ENCODE data around the gene LIAS.

The LIAS gene

DNA sequence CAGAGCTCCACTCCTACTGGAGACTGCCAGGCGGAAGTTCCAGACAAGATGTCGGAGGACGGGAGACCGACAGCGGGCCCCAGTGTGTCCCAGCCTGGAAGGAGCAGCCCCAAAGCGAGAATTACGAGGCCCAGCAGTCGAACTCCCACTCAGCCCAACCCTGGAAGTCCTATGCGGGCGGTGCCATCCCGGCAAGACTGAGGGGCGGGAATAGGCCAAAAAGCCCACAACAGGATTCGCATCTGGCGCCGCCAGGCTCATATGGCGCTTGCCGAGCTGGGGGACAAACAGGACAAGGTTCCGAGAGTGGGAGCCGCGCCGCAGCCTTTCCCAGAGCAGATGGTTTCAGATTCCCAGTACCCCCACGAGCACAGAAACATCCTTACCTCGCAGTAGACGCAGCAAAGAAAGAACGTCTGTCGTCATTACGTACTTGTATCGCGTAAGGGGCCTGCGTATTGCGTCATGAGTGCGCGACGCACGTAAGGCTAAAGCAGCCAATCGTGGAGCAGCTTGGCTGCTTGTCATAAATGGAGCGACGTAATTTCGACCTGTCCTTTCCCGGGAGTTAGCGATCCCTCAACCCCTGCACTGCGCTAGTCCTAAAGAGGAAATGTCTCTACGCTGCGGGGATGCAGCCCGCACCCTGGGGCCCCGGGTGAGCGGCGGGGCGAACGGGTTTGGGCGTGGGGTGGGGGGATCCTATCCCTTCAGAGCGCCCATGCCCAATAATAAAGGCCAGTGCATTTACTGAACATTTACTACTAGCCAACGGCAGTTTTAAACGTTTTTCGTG lies at the start of gene LIAS, which contains the start of gene RPL9 (continued):
- no peak for TF ChIP-seq ZNF211 (tag by site-specific recombination; IDR thresholded peaks at IDR 0.05; ENCODE audit: low read depth)
- TF ChIP-seq KLF9 (tag by site-specific recombination; IDR thresholded peaks at IDR 0.05; ENCODE audit: low read depth), result no peak
- TF ChIP-seq ZIC2 (tag by site-specific recombination; IDR thresholded peaks at IDR 0.05), result peak; percentile 65
- TF ChIP-seq, protein P1, sequence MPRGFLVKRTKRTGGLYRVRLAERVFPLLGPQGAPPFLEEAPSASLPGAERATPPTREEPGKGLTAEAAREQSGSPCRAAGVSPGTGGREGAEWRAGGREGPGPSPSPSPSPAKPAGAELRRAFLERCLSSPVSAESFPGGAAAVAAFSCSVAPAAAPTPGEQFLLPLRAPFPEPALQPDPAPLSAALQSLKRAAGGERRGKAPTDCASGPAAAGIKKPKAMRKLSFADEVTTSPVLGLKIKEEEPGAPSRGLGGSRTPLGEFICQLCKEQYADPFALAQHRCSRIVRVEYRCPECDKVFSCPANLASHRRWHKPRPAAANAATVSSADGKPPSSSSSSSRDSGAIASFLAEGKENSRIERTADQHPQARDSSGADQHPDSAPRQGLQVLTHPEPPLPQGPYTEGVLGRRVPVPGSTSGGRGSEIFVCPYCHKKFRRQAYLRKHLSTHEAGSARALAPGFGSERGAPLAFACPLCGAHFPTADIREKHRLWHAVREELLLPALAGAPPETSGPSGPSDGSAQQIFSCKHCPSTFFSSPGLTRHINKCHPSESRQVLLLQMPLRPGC (tag by site-specific recombination; IDR thresholded peaks at IDR 0.05), result no peak
- TF ChIP-seq ZNF530 (tag by site-specific recombination; IDR thresholded peaks at IDR 0.05; ENCODE audit: low read depth), result no peak
- no peak for TF ChIP-seq ZNF292 (tag by site-specific recombination; IDR thresholded peaks at IDR 0.05; ENCODE audit: borderline replicate concordance, low read depth)
- TF ChIP-seq PRDM1 (tag by site-specific recombination; IDR thresholded peaks at IDR 0.05), result no peak
- TF ChIP-seq, protein P2, sequence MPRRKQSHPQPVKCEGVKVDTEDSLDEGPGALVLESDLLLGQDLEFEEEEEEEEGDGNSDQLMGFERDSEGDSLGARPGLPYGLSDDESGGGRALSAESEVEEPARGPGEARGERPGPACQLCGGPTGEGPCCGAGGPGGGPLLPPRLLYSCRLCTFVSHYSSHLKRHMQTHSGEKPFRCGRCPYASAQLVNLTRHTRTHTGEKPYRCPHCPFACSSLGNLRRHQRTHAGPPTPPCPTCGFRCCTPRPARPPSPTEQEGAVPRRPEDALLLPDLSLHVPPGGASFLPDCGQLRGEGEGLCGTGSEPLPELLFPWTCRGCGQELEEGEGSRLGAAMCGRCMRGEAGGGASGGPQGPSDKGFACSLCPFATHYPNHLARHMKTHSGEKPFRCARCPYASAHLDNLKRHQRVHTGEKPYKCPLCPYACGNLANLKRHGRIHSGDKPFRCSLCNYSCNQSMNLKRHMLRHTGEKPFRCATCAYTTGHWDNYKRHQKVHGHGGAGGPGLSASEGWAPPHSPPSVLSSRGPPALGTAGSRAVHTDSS (tag by site-specific recombination; IDR thresholded peaks at IDR 0.05), result no peak
- peak; percentile 96 for TF ChIP-seq ZBTB20 (tag by site-specific recombination; IDR thresholded peaks at IDR 0.05)
- TF ChIP-seq ZNF394 (tag by site-specific recombination; IDR thresholded peaks at IDR 0.05; ENCODE audit: borderline replicate concordance), result peak; percentile 46; the same call in 1 of the 2 replicates
- TF ChIP-seq, protein P3, sequence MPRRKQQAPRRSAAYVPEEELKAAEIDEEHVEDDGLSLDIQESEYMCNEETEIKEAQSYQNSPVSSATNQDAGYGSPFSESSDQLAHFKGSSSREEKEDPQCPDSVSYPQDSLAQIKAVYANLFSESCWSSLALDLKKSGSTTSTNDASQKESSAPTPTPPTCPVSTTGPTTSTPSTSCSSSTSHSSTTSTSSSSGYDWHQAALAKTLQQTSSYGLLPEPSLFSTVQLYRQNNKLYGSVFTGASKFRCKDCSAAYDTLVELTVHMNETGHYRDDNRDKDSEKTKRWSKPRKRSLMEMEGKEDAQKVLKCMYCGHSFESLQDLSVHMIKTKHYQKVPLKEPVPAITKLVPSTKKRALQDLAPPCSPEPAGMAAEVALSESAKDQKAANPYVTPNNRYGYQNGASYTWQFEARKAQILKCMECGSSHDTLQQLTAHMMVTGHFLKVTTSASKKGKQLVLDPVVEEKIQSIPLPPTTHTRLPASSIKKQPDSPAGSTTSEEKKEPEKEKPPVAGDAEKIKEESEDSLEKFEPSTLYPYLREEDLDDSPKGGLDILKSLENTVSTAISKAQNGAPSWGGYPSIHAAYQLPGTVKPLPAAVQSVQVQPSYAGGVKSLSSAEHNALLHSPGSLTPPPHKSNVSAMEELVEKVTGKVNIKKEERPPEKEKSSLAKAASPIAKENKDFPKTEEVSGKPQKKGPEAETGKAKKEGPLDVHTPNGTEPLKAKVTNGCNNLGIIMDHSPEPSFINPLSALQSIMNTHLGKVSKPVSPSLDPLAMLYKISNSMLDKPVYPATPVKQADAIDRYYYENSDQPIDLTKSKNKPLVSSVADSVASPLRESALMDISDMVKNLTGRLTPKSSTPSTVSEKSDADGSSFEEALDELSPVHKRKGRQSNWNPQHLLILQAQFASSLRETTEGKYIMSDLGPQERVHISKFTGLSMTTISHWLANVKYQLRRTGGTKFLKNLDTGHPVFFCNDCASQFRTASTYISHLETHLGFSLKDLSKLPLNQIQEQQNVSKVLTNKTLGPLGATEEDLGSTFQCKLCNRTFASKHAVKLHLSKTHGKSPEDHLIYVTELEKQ (tag by site-specific recombination; IDR thresholded peaks at IDR 0.05; ENCODE audit: borderline replicate concordance), result no peak
- no peak for TF ChIP-seq KLF16 (tag by site-specific recombination; IDR thresholded peaks at IDR 0.05)
- TF ChIP-seq ZNF433 (tag by site-specific recombination; IDR thresholded peaks at IDR 0.05; ENCODE audit: low read depth), result no peak
- TF ChIP-seq, protein P4, sequence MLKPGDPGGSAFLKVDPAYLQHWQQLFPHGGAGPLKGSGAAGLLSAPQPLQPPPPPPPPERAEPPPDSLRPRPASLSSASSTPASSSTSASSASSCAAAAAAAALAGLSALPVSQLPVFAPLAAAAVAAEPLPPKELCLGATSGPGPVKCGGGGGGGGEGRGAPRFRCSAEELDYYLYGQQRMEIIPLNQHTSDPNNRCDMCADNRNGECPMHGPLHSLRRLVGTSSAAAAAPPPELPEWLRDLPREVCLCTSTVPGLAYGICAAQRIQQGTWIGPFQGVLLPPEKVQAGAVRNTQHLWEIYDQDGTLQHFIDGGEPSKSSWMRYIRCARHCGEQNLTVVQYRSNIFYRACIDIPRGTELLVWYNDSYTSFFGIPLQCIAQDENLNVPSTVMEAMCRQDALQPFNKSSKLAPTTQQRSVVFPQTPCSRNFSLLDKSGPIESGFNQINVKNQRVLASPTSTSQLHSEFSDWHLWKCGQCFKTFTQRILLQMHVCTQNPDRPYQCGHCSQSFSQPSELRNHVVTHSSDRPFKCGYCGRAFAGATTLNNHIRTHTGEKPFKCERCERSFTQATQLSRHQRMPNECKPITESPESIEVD (tag by site-specific recombination; IDR thresholded peaks at IDR 0.05), result no peak
- TF ChIP-seq, protein P5, sequence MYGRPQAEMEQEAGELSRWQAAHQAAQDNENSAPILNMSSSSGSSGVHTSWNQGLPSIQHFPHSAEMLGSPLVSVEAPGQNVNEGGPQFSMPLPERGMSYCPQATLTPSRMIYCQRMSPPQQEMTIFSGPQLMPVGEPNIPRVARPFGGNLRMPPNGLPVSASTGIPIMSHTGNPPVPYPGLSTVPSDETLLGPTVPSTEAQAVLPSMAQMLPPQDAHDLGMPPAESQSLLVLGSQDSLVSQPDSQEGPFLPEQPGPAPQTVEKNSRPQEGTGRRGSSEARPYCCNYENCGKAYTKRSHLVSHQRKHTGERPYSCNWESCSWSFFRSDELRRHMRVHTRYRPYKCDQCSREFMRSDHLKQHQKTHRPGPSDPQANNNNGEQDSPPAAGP (tag by site-specific recombination; IDR thresholded peaks at IDR 0.05), result no peak
- no peak; the same call in 1 of the 2 replicates for TF ChIP-seq ZNF391 (tag by site-specific recombination; IDR thresholded peaks at IDR 0.05; ENCODE audit: borderline replicate concordance, low read depth)
- TF ChIP-seq, protein P6, sequence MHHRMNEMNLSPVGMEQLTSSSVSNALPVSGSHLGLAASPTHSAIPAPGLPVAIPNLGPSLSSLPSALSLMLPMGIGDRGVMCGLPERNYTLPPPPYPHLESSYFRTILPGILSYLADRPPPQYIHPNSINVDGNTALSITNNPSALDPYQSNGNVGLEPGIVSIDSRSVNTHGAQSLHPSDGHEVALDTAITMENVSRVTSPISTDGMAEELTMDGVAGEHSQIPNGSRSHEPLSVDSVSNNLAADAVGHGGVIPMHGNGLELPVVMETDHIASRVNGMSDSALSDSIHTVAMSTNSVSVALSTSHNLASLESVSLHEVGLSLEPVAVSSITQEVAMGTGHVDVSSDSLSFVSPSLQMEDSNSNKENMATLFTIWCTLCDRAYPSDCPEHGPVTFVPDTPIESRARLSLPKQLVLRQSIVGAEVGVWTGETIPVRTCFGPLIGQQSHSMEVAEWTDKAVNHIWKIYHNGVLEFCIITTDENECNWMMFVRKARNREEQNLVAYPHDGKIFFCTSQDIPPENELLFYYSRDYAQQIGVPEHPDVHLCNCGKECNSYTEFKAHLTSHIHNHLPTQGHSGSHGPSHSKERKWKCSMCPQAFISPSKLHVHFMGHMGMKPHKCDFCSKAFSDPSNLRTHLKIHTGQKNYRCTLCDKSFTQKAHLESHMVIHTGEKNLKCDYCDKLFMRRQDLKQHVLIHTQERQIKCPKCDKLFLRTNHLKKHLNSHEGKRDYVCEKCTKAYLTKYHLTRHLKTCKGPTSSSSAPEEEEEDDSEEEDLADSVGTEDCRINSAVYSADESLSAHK (tag by site-specific recombination; IDR thresholded peaks at IDR 0.05), result peak; percentile 70; the same call in 1 of the 2 replicates
- TF ChIP-seq ZNF76 (tag by site-specific recombination; IDR thresholded peaks at IDR 0.05; ENCODE audit: borderline replicate concordance, low read depth), result peak; percentile 73; the same call in 1 of the 2 replicates
- TF ChIP-seq, protein P7, sequence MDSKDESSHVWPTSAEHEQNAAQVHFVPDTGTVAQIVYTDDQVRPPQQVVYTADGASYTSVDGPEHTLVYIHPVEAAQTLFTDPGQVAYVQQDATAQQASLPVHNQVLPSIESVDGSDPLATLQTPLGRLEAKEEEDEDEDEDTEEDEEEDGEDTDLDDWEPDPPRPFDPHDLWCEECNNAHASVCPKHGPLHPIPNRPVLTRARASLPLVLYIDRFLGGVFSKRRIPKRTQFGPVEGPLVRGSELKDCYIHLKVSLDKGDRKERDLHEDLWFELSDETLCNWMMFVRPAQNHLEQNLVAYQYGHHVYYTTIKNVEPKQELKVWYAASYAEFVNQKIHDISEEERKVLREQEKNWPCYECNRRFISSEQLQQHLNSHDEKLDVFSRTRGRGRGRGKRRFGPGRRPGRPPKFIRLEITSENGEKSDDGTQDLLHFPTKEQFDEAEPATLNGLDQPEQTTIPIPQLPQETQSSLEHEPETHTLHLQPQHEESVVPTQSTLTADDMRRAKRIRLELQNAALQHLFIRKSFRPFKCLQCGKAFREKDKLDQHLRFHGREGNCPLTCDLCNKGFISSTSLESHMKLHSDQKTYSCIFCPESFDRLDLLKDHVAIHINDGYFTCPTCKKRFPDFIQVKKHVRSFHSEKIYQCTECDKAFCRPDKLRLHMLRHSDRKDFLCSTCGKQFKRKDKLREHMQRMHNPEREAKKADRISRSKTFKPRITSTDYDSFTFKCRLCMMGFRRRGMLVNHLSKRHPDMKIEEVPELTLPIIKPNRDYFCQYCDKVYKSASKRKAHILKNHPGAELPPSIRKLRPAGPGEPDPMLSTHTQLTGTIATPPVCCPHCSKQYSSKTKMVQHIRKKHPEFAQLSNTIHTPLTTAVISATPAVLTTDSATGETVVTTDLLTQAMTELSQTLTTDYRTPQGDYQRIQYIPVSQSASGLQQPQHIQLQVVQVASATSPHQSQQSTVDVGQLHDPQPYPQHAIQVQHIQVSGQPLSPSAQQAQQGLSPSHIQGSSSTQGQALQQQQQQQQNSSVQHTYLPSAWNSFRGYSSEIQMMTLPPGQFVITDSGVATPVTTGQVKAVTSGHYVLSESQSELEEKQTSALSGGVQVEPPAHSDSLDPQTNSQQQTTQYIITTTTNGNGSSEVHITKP (tag by site-specific recombination; IDR thresholded peaks at IDR 0.05), result peak; percentile 88
- no peak for TF ChIP-seq MEIS1 (CRISPR knock-in tag; IDR thresholded peaks at IDR 0.05; ENCODE audit: borderline replicate concordance)
- no peak for TF ChIP-seq ZNF10 (tag by site-specific recombination; IDR thresholded peaks at IDR 0.05)
- peak; percentile 57; the same call in 1 of the 2 replicates for TF ChIP-seq SCRT2 (tag by site-specific recombination; IDR thresholded peaks at IDR 0.05)
